Stimulated activated CD4-positive, alpha-beta T cell treated with anti-CD3 and anti-CD28 coated beads, Interleukin-4, amount 100 ng/mL, for 4 hours (primary cell): ENCODE data around the gene KDELR3.

Experiments used
- DNase-seq, 2 experiments: peaks; one replicate each; pipeline ENCODE4 v3.0.0-alpha.2; 2020

The KDELR3 gene

GRCh38 chr22:38467904-38468442 lies at the start of gene KDELR3:
KDELR3 (plus strand) TSS chr22:38468096; CDS start chr22:38468234, 138 bp downstream.
- peak; percentile 32 to 65 for DNase-seq

DNA sequence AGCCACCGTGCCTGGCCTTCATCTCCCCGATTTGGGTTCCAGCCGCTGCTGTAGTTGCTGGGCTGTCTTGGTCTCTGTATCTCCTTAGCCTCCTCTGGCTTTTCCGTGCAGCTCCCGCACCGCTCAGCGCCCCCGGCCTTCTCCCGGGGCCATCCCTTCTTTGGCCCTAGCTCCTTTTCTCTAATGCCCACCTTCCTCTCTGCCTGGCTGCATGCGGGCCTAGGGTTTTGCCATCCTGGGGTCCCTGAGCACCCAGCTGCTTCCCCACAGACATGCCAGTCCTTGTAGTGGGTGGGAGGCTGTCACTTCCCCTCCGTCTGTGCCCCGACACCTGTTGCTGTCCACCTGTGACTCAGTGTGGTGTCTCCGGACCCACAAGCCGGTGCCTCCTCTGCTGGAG lies 49.3 kb upstream of the KDELR3 start:
- DNase-seq: no peak

DNA sequence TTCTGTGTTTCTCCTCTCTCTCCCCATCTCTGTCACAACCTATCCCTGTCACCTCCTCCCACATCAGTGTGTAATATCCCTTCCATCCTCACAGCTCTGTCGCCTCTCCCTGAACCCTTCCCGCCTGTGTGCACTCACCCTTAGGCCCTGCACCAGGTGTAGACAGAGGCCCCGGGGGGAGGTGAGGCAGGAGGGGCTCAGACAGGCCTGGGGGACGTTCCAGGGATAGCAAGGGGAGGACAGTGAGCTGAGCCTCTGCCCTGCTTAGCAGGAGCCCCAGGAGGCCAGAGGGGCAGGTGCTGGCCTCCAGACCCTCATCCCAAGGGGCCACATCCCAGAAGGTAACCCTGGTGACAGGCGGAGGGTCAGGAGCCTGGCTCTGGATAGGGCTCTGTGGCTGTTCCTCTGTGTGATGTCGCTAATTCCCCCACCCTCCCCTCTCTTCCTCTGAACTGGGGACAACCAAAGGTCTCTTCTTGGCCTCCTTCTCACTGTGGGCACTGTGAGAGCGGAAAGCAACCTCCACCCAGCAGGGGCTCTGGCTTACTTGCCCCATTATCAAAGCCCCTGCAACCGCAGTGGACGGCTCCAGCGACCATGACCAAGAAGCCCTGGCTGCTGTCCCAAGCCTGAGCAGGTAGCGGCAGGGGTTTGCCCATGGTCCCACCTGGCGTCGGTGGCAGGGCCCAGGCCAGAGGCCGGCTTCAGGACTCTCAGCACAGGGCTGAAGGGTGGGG lies 48.6 kb upstream of the KDELR3 start:
- DNase-seq: no peak

- no peak for DNase-seq
Observed at GRCh38 chr22:38419858-38420160, 48.1 kb upstream of the KDELR3 start.

DNA sequence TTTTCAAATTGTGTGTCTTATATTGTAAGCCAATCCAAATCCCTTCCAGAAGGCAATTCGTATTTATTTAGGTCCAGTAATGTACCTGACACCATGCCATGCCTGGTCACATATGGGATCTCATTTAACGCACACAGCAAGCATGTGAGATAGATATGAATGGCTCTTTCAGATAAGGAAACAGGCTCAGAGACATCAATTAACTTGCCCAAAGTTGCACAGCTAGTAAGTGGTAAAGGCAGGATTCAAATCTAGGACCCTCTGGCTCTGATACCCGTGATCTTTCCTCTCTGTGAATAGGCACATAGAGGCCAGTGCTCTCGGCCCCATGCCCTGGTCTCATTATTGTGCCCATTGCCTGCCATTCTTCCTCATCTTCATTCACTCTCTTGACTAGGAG lies 47.2 kb upstream of the KDELR3 start:
- DNase-seq: no peak

DNA sequence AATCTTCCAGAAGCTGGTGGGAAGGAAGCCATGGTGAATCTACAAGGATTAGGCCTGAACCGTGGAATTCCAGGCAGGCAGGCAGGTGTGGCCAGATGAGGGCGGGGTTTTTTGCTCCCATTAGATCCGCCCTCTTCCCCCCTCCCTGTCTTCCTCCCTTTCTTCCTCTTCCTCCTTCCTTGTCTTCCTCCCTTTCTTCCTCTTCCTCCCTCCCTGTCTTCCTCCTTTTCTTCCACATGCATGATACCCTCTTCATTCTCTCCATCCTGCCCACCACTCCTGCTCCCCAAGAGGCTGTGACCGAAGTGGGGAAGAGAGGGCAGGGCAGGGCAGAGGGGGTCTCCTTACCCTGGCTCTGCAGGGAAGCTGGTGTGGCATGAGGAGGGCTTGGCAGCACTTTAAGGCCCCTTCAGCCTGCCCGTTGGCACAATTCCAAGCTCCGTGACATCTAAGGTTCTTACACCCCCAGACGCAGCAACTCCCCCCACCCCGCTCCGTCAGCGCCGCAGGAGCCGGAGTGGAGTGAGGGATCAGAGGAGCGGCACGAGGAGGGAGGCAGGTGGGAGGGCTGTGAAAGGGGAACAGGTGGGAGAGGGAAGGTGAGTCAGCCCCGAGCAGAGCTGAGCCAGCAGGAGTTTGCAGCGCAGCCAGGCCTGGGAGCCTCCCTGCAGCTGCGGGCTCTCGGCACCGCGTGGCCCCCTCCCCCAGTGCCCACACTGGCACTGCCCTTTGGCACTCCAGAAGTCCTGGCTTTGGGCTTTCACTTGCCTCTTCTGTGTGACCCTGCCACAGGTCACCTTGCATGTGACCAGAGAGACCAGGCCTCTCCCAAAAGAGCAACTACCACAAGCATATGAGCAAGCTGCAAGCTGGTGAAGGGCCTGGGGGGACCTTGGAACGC lies 45.0 kb upstream of the KDELR3 start:
- DNase-seq: no peak

DNA sequence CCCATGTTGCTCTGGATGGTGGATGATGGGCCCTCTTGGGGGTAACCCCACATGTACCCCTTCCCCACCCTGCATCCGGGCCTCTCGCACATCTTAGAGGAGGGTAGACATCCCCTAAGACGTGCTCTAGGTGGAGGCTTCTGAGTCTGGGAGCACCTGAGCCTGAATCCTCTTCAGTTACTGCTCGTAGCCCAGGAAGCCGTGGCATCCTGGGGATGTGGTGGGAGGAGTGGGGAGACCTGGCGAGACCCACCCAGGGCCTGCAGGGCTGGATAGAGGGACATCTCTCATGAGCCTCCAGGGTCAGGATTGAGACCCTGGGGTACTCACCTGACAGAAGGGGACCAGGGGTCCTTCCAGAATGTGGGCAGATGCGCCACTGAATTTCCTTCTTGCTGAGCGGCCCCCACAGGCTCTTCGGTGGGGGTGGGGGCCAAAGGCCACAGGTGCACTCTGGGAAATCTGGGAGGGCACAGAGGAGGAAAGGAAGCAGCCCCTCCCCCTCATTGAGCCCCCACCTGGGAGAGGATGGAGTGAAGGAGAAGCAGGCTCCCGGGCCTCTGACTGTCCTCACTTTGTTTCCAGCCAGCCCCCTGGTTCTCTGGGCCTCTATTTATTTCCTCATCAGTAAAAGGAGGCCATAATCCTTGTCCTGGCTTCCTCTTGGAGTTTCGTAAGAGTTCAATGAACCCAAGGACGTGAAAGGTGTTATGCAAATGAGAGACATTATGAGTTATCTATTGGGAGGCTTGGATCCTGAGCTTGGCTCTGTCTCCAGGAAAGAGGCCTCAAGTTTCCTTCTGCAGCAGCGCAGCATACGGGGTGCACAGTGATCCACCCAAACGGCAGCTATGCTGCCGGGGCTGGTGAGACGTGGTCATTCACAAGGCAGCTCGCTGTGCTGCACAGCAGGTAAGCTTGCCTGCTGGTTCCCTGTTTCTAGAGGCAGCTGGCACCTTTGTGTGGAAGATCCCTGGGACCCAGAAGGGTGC lies 44.1 kb upstream of the KDELR3 start:
- DNase-seq: no peak

DNA sequence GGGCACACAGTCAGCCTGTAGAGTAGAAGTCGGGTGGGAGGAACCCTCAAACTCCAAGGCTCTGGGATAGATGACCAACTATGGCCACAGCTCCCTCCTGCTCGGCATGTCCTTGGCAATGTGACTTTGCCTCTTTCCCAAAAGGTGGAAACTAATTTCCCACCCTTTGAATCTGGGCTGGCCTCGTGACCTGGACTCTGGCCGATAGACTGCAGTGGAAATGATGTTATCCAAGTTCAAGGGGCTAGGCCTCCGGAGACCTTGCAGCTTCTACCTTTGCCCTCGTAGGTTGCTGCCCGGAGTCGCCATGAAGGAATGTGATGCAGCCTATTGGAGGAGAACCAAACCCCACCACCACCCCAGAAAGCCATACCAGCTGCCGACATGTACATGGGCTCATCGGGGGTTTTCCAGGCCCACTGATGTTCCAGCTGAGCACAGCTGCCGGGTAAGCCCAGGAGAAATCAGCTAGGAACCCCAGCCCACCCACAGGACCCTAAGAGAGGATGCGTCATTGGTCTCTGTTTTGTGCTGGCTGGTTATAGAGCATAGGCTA lies 43.3 kb upstream of the KDELR3 start:
- no peak for DNase-seq

- no peak for DNase-seq
Observed at GRCh38 chr22:38426628-38427027, 41.3 kb upstream of the KDELR3 start.

DNA sequence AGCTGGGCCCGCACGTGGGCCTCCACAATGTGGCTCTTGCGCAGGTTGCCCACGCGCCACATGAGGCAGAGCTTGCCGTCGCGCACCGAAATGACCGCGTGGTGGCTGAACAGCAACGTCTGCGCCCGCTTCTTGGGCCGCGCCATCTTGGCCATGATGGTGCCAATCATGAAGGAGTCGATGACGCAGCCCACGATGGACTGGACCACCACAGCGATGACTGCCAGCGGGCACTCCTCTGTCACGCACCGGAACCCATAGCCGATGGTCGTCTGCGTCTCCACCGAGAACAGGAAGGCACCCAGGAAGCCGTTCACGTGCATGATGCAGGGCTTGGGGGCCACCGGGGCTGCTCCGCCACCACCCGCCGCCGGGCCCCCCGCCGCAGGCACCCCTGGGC lies 40.4 kb upstream of the KDELR3 start:
- DNase-seq: no peak

GRCh38 chr22:38427940-38428339 lies 40.0 kb upstream of the KDELR3 start:
- DNase-seq: no peak

DNA sequence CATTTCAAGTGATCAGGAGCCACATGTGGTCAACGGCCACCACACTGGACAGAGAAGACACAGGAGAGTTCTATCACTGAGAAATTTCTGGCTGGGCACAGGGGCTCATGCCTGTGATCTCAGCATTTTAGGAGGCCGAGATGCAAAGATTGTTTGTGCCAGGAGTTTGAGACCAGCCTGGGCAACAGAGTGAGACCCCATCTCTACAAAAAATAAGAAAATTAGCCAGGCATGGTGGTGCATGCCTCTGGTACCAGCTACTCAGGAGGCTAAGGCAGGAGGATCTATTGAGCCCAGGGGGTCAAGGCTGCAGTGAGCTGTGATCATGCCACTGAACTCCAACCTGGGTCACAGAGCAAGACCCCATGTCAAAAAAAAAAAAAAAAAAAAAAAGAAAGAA lies 39.2 kb upstream of the KDELR3 start:
- no peak for DNase-seq

- no peak for DNase-seq
Observed at GRCh38 chr22:38429499-38430068, 38.3 kb upstream of the KDELR3 start.

DNA sequence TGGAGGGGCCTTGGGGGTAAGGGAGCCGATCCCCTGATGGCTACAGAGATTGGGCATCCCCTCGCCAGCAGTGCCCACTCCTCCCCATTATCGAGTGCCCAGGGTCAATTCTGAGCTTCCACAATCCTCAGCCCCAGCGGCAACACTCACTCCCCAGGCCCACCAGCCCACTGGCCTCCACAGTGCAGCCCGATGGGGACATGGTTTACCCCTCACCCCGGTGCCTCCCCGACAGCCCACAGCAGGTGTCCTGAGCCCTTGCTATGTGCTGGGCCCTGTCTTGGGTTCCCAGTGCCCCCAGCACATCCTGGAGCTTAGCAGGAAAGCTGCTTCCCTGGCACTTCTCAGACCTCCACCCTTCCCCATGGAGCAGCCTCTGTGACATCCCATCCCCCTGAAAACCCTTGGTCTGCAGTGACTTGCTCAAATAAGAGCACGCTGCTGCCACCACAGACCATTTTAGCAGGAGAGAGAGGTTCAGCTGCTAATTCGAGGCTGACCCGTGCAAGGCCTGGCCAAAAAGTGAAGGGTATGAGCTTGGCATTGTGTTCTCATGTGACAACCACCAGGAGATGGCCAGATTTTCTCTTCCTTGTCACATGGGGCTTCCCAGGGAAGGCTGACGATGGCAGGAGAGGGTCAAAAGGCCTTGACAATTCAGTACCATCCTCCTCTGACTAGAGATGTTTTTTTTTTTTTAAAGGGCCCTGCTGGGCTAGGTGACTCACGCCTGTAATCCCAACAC lies 36.5 kb upstream of the KDELR3 start:
- DNase-seq: no peak

DNA sequence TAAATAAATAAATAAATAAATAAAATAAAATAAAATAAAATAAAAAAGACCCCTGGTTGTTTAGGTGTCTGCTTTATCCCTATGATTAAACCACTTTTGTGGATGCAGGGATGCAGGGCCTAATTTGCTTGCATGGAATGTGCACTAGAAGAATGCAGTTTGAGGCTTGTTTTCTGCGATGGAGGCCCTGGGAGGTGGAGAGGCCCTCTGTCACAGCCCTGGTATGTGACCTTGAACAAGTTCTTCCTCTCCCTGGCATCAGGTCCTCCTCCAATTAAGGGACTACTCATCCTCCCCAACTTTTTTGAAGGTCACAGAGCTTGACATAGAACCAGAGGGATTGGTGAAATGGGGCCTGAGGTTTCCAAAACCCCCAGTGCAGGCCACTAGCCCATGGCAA lies 35.6 kb upstream of the KDELR3 start:
- no peak for DNase-seq

GRCh38 chr22:38433871-38434270 lies 34.0 kb upstream of the KDELR3 start:
- DNase-seq: no peak

DNA sequence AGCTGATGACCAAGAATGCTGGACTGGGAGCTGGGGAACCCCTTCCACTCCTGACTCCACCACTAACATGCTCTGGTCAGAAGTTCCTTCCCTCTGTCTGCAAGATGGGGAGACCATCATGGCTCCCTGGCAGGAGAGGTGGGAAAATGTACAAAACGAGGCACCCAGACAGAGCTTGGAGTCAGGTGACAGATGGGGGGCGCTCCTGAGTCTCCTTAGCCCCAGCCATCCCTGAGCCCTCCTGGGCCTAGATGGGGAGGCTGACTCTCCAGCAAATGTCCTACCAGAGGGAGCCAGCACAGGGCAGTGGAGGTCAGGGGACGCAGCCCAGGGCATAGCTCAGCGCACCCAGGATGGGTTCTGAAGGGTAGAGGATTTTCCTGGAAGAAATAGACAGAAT lies 32.9 kb upstream of the KDELR3 start:
- DNase-seq: no peak

DNA sequence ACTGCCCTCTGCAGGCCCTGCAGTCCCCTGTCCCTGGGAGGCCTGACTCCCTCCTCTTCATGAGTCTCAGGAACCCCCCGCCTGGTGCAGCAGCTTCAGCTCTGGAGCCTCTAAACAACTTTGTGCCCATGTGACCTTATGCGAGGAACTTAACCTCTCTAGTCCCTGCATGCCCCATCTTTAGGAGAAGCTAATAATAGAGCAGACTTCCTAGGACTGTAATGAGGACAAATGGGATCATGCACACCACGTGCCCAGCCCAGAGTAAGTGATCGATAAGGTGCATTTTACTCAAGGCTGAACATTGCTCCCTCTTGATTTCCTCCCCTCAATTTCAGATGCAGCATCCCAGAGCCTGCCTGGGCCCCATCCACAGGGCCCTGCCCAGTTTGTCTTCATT lies 31.9 kb upstream of the KDELR3 start:
- no peak for DNase-seq

GRCh38 chr22:38436629-38437395 lies 31.1 kb upstream of the KDELR3 start:
- DNase-seq: no peak

GRCh38 chr22:38437416-38437815 lies 30.5 kb upstream of the KDELR3 start:
- DNase-seq: no peak
